WTC11 (cell line): ENCODE results near the gene TRPM8.

Source experiments
- CBFB ChIP-seq: sonication (generic); formaldehyde crosslinking; IDR thresholded peaks from 2 replicates; pipeline ENCODE4 v1.8.1; 2022; ENCODE audit warnings: mild to moderate bottlenecking, low read depth, missing genetic modification reagents
- ESRRA ChIP-seq: sonication (generic); formaldehyde crosslinking; IDR thresholded peaks from 2 replicates; pipeline ENCODE4 v1.8.1; 2022; ENCODE audit warnings: mild to moderate bottlenecking, missing genetic modification reagents, borderline replicate concordance
- ZNF263 ChIP-seq: sonication (generic); formaldehyde crosslinking; IDR thresholded peaks from 2 replicates; pipeline ENCODE4 v1.8.1; 2022; ENCODE audit warnings: low read depth, mild to moderate bottlenecking, moderate library complexity, missing genetic modification reagents
- TF ChIP-seq, protein P1 (sequence below): sonication (generic); formaldehyde crosslinking; IDR thresholded peaks from 2 replicates; pipeline ENCODE4 v1.8.0; 2022; ENCODE audit warnings: mild to moderate bottlenecking, missing genetic modification reagents
- TF ChIP-seq, protein P2 (sequence below): fragments of 200-600 bp; IDR thresholded peaks from 2 replicates; pipeline ENCODE4 v1.8.0; 2022; ENCODE audit warnings: antibody characterized with exemption

DNA sequence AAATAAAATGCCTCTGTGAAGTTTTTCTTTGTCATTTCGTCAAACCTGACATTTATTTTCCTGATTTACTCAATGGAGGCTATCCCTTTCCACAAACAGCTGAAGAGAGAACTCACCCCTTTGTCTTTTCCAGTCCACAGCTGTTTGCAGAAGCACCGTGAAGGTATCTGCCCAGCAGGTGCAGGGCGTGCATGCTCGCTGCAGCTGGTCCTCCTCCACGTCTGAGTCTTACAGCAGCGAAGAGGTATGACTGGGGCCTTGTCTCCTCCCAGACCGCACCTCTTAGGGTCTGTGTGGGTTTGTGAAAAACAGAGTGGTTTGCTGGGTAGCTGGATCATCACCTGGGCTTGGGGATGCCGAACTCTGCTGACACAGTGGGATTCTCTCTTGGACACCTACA lies 143.1 kb downstream of the TRPM8 start:
- no peak for TF ChIP-seq ESRRA
- TF ChIP-seq, protein P1, sequence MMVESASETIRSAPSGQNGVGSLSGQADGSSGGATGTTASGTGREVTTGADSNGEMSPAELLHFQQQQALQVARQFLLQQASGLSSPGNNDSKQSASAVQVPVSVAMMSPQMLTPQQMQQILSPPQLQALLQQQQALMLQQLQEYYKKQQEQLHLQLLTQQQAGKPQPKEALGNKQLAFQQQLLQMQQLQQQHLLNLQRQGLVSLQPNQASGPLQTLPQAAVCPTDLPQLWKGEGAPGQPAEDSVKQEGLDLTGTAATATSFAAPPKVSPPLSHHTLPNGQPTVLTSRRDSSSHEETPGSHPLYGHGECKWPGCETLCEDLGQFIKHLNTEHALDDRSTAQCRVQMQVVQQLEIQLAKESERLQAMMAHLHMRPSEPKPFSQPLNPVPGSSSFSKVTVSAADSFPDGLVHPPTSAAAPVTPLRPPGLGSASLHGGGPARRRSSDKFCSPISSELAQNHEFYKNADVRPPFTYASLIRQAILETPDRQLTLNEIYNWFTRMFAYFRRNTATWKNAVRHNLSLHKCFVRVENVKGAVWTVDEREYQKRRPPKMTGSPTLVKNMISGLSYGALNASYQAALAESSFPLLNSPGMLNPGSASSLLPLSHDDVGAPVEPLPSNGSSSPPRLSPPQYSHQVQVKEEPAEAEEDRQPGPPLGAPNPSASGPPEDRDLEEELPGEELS (CRISPR knock-in tag), result no peak
- TF ChIP-seq, protein P2, sequence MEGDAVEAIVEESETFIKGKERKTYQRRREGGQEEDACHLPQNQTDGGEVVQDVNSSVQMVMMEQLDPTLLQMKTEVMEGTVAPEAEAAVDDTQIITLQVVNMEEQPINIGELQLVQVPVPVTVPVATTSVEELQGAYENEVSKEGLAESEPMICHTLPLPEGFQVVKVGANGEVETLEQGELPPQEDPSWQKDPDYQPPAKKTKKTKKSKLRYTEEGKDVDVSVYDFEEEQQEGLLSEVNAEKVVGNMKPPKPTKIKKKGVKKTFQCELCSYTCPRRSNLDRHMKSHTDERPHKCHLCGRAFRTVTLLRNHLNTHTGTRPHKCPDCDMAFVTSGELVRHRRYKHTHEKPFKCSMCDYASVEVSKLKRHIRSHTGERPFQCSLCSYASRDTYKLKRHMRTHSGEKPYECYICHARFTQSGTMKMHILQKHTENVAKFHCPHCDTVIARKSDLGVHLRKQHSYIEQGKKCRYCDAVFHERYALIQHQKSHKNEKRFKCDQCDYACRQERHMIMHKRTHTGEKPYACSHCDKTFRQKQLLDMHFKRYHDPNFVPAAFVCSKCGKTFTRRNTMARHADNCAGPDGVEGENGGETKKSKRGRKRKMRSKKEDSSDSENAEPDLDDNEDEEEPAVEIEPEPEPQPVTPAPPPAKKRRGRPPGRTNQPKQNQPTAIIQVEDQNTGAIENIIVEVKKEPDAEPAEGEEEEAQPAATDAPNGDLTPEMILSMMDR, result no peak
- no peak for TF ChIP-seq ZNF263
- no peak for TF ChIP-seq CBFB
